Measurements from ENCODE around the gene CALD1.

DNA sequence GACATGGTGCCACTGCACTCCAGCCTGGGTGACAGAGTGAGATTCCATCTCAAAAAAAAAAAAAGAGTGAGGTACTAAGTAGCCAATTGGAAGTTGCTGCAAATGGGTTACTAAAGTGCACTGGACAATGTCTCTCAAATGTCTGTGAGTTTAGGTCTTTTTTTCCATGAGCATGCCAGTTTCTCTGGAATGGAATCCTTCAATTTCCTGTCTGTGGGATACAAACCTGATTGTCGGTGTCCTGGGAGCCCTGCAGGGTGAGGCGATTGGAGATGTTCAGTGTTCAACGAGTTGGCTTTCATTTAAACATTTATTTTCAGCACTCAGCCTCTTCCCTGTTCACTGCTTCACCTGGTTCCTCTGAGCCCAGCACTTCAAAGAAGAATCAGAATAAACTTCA is 5.3 kb upstream of the CALD1 start:
- TF ChIP-seq CTCF (IDR thresholded peaks at IDR 0.05) (no peak), POLR2A (IDR thresholded peaks at IDR 0.05) (no peak)
